HG02840 (cell line): Measurements from ENCODE around the gene PDE6H.

Experiments used
- ATAC-seq: cut with Tn5 transposase; IDR thresholded peaks from one replicate; pipeline ENCODE4 v1.9.1; 2021; ENCODE audit warnings: mild to moderate bottlenecking, moderate library complexity, moderate number of reproducible peaks; ENCODE audit not compliant: unreplicated experiment, low FRiP score

The PDE6H gene

DNA sequence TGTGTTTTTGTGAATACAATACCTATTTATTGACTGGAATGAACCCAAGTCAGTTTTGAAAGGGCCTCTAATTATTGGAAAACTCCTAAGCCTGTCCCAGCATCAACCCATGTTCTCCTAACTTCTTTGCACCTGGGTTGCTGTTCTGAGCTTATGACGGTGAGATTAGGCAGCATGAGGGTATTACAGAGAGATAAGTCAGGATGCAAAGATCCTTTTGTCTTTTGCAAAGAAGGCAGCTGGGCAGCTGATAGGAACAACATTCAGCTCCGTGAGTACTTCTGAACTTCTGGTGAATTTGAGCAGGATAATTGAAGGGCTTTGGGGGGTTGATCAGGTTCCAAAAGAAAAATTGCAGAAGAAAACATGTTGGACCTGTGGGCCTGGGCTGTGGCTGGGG lies at the start of gene PDE6H:
PDE6H (plus strand) TSS at position 227 of the 400 bp plus-strand sequence. CDS start 4,971 bp downstream, outside the sequence.
- ATAC-seq = no peak

DNA sequence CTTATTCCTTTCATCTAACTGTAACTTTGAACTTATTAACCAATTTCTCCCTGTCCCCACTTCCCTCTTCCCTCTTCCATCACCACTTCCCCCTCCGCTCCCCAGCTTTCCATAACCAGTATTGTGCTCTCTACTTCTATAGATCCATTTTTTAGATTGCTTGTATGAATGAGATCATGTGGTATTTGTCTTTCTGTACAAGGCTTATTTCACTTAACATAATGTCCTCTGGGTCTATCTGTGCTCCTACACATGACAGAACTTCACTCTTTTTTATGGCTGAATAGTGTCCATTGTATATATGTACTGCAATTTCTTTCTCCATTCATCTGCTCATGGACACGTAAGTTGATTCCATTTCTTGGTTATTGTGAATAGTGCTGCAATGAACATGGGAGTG lies 48.9 kb upstream of the PDE6H start:
- no peak for ATAC-seq

GRCh38 chr12:14924541-14924940 lies 48.3 kb upstream of the PDE6H start:
- ATAC-seq = no peak

DNA sequence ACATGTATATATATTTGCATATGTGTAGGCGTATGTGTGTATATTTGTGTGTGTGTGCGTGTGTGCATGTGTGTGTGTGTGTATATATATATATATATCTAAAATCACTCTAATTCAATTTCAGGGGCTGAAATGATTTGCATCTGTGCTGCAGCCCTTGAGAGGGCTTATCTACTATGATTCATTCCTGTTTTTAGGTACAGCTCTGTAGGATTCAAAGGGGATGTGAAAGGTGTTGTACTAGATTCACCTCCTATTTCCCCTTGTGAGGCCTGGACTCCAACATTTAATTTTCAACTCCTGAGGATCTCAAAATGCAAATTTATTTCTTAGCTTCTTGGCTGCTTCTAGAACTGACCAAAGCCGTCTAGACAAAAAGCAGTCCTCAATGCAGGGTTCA lies 45.6 kb upstream of the PDE6H start:
- ATAC-seq = no peak

DNA sequence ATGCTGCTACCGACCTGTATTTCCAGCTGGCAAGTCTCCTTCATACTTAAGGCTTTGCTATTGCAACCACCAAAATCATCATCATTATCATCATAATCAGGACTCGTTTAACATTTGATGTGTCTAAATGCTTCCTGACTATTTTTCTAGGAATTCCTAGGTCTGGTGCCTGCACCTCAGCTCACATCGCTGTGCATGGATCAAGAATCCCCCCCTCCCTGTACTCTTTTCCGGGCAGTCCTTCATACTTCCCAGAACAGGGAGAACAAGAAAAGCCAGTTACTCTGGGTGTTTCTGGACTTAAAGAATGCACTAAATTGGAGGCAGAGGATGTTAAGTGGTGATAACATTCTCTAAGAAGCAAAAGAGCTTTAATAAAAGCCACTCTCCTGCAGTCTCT lies 43.9 kb upstream of the PDE6H start:
- no peak for ATAC-seq

- ATAC-seq = no peak
Observed at GRCh38 chr12:14930299-14930698, 42.5 kb upstream of the PDE6H start.

DNA sequence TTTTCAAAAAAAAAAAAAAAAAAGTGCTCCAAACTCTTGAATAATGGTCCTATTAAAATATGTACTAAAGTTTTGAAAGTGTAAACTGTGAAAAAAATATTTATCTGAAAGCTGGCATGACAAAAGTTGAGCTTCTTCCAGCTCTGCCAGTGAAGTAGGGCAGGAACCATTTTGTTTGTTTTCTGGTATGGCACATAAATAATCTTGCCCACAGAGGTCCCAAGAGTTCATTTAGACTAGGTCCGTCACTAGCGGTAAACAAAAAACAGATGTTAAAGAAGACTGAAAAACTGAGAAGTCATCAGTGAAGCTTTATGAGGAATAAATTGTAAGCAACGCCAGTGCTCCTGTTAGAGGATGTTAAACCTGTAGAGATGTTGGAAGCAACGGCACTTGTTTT lies 41.5 kb upstream of the PDE6H start:
- ATAC-seq = no peak

- no peak for ATAC-seq
Observed at GRCh38 chr12:14931791-14932560, 40.9 kb upstream of the PDE6H start.

DNA sequence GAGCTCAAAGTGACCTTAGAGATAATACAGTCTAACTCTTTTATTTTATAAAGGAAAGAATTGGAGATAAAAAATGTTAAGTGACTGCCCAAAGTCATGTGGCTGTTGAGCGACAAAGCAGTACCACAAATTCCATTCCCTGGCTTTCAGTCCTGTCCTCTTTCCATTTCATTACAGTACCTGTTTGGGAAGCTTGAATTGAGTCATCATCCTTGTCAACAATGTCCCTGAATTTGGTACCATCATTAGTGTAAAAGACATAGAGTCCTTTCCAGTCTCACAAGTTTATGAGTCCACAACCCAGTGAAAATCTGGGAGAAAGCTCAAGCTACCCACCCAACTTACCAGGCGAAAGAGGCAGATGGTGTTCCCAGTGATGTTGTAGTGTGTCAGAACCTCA lies 38.3 kb upstream of the PDE6H start:
- no peak for ATAC-seq

DNA sequence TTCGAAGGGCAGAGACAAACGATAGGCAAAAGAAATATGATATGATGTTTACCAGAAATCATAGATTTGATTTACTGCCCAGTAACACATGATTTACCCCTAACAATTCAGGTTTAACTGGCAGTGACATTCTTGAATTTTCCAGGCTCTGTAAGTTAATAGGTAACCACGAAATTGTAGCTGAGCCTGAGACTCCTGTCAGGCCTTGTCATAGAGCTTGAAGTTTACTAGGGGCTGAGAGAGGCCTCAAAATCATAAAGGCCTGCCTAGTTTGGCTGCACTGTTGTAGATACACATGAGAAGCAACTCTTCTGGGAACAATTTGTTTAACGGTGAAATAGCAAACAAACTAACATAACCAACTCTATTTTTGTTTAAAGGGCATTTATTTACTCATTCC lies 37.8 kb upstream of the PDE6H start:
- no peak for ATAC-seq

DNA sequence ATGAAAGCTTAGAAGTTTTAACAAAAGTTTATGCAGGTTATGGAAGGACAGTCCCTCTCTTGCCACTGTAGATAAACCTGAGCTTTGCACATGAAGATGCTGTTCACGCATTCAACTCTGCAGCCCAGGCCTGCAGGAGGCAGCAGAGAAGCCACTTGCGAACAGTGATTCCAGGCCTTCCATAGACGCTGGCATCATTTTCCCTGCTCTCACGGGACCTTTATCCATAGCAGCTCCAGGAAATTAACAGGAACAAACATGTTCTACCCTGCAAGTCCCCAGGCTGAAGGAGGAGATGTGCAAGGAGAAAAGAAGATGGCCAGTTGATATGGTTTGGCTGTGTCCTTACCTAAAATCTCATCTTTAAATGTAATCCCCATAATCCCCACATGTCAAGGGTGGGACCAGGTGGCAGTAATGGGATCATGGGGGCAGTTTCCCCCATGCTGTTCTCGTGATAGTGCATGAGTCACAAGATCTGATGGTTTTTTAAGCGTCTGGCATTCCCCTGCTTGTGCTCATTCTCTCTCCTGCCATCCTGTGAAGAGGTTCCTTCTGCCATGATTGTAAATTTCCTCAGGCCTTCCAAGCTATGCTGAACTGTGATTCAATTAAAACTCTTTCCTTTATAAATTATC lies 36.5 kb upstream of the PDE6H start:
- ATAC-seq = no peak

DNA sequence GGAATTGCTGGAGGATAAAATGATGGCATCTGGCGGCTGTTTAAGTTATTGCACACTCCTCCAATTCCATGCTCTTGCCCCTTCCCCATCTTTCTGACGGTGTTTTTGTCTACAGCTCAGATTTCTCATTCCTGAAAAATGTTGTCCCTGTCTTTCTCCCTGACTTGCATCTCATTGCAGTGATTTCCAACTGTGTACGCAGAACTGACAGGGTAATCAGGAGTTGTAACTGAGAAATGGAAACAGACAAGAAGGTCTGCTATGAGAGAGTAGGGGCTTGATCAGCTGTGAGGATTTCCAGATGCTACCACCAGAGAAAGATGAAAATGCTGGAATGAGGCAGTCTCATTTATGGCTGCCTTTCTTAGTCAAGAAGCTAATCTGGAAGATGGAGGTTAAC lies 35.8 kb upstream of the PDE6H start:
- no peak for ATAC-seq

DNA sequence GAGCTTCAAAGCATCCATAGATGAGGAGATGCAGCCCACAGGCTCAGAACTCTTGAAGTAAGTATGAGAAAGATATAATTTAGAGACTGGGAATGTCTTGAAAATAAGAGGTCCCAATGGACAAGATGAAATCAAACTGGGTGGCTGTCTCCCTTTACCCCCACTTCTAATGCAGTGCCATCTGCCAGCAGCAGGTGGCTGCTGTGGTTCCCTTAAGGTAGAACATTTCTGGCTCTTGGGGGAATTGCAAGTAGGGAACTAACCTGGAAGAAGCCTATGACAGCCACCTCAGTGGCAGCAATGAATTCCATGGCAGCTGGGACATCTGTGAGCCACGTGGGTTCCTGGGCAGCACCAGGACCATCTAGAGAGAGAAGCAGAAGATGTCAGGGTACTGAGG lies 35.2 kb upstream of the PDE6H start:
- no peak for ATAC-seq

DNA sequence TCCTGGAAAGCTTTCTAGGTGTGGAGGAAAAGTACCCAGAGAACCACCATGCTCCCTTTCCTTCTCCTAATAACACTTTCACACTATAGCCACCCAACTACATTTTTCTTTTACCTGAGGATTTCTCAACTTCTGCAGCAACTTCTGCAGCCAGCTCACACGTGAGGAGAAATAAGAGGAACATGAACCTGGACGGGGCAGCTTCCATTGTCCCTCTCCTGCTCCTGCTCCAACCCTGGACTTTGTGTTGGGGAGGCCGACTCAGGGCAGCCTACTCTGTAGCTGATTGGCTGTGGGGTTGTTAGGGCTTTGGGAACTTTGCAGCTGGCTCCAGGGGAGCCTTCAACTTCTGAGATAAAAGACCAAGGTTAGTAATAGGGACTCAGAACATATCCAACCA lies 34.5 kb upstream of the PDE6H start, which contains the start of gene ERP27:
ERP27 (minus strand) TSS at position 237 of the 400 bp plus-strand sequence; CDS start at position 208, 29 bp downstream.
- no peak for ATAC-seq

DNA sequence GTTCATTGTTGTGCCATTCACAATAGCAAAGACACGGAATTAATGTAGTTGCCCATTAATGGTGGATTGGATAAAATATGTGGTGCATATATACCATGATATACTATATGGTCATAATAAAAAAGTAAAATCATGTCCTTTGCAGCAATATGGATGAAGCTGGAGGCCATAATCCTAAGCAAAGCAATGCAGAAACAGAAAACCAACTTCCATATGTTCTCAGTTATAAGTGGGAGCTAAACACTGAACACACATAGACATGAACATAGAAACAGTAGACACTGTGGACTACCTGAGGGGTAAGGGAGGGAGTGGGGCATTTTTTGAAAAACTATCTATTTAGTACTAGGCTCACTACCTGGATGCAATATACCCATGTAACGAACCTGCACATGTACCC lies 31.5 kb upstream of the PDE6H start:
- ATAC-seq = no peak

- ATAC-seq = no peak
Observed at GRCh38 chr12:14942196-14942931, 30.5 kb upstream of the PDE6H start.

GRCh38 chr12:14946162-14946561 lies 26.7 kb upstream of the PDE6H start:
- ATAC-seq = no peak

- no peak for ATAC-seq
Observed at GRCh38 chr12:14946861-14947260, 26.0 kb upstream of the PDE6H start.

DNA sequence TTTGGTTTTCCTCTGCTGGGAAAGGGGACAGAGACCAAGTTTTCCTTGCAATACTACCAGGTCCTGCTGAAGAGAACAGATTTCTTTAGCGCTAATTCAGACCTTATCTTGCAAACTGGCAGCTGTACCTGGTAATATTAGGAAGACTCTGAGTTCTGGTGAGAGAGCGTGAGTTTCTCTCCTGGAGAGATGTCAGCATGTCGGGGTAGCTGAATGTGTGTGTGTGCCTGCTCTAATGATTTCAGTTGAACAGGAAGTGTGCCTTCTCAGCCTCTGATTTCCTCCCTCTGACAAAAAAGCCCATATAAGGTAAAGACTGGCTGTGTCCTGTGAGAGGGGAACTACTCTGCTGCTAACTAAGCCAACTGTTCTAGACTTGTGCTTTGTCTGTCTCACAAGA lies 24.2 kb upstream of the PDE6H start:
- peak; percentile 93 for ATAC-seq

DNA sequence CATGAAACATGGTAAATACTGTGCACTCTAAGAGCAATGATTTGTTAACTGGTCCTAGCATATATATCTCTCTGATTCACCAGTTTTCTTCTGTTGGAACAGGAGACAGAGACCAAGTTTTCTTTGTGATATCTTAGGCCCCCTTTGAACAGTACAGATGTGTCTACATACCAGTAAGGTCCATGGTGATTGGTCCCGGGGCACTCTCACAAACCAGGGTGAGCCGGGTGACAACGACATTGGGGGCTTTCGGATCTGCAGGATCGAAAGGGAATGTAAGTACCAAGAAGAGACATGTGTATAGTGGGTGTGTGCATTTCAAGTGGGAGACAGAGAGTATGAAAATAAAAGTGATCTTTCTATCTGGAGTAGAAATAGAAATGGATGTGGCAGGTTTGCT lies 23.2 kb upstream of the PDE6H start:
- ATAC-seq = no peak

- no peak for ATAC-seq
Observed at GRCh38 chr12:14950421-14950820, 22.4 kb upstream of the PDE6H start.
